ENCODE measurements around the gene RCCD1. TPM values are rescaled to one million over a fixed set of nuclear protein-coding genes. Genes with fewer than 3 reads are reported as not detected.
A peak's percentile ranks its signal among the peaks of the same experiment; 100 is the strongest.

The RCCD1 gene
- total and polyA plus RNA-seq, 2 donors (not counting 3 experiments of a cell fraction or from before 2014, with no cell fraction given), result 8.8 to 15.3 TPM

GRCh38 chr15:90910441-90911301, 44.0 kb upstream of the RCCD1 start:
- no peak overlapping the region for H3K27ac ChIP-seq (ENCODE audit: insufficient read depth, low read depth, low read length)
- no peaks in the 10 kb centered on the region for H3K9me1 ChIP-seq (replicated peaks; ENCODE audit: control insufficient read depth, extremely low read depth, insufficient read depth, low read length)
- TF ChIP-seq JUN (IDR thresholded peaks at IDR 0.05; ENCODE audit: borderline replicate concordance, insufficient read depth, insufficient read length, low read depth) (no peak), MYC (IDR thresholded peaks at IDR 0.05; ENCODE audit: low read depth, low read length) (no peak), EZH2 (IDR thresholded peaks at IDR 0.05; ENCODE audit: borderline replicate concordance, low read depth, low read length, severe bottlenecking) (no peak), GATA2 (IDR thresholded peaks at IDR 0.05; ENCODE audit: insufficient read depth, insufficient read length, low read depth, low read length) (no peak), POLR2AphosphoS5 (IDR thresholded peaks at IDR 0.05; ENCODE audit: insufficient read depth, low read depth, low read length) (no peak), FOS (IDR thresholded peaks at IDR 0.05; ENCODE audit: borderline replicate concordance, insufficient read depth, low read length) (no peak), CTCF (IDR thresholded peaks at IDR 0.05; ENCODE audit: extremely low read depth in 1 of 2, insufficient read depth in 1 of 2, low read depth in 1 of 2, low read length in 2 of 2) (no peak), POLR2A (IDR thresholded peaks at IDR 0.05; ENCODE audit: low read depth, low read length) (no peak)
- TF ChIP-seq, protein P1, sequence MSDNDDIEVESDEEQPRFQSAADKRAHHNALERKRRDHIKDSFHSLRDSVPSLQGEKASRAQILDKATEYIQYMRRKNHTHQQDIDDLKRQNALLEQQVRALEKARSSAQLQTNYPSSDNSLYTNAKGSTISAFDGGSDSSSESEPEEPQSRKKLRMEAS (IDR thresholded peaks at IDR 0.05; ENCODE audit: insufficient read depth, insufficient read length), result no peak
- no peaks in the 10 kb centered on the region for H3K4me1 ChIP-seq (ENCODE audit: control insufficient read depth, extremely low read depth, insufficient read depth, low read length)
- H3K27me3 ChIP-seq (ENCODE audit: control insufficient read depth in 2 of 2, insufficient read depth in 2 of 2, low read length in 2 of 2), result no peaks in the 10 kb centered on the region
- no peaks in the 10 kb centered on the region for H4K20me1 ChIP-seq (replicated peaks; ENCODE audit: control insufficient read depth, extremely low read depth, insufficient read depth, low read length)
- peaks cover 5 to 65% of the 10 kb centered on the region in 2 experiments for H3K36me3 ChIP-seq (ENCODE audit: control insufficient read depth in 2 of 2, extremely low read depth in 1 of 2, insufficient read depth in 2 of 2, low read length in 2 of 2)
- ChIA-PET POLR2A (no interaction called here), CTCF (no interaction called here)
- no peak overlapping the region for H2AFZ ChIP-seq (ENCODE audit: low read depth, low read length)
- no peak for DNase-seq (ENCODE audit: low read depth, low spot score)
- no peaks in the 10 kb centered on the region for H3K79me2 ChIP-seq (ENCODE audit: control insufficient read depth, insufficient read depth, low read length)
- BruUV-seq (replicated peaks), result TSS peak; percentile 23
- no peaks in the 10 kb centered on the region for H3K9me3 ChIP-seq (replicated peaks; ENCODE audit: control insufficient read depth, insufficient read depth, low read length)
- dilution Hi-C loops (cut with MboI; ENCODE audit: extremely low pct_ligation_motif_present, low sequenced_read_pairs), result no loop called here
- no peak overlapping the region for H3K9ac ChIP-seq (replicated peaks; ENCODE audit: extremely low read depth, insufficient read depth, low read length)
- no peak for FAIRE-seq
- H3K4me3 ChIP-seq (replicated peaks in 1 of 3; ENCODE audit: insufficient read depth in 1 of 3, low read depth in 1 of 3, low read length in 3 of 3), result no peak overlapping the region
- intact Hi-C loops (cut with micrococcal nuclease), result no loop called here
- H3K4me2 ChIP-seq (ENCODE audit: insufficient read depth, low read length), result no peak overlapping the region
